HCT116 (cell line): ENCODE data around the gene CTCF. TPM values are rescaled to one million over a fixed set of nuclear protein-coding genes. Genes with fewer than 3 reads are reported as not detected.

Experiments used
- ATAC-seq: fragments of 200-7000 bp; cut with Tn5 transposase; 2 replicates; pipeline ENCODE4 v1.9.1; 2020; ENCODE audit warnings: mild to moderate bottlenecking, moderate library complexity
- BruUV-seq: library from RNA; stranded (reverse); fragments of 400-500 nt; replicated peaks from 2 replicates; lab custom pipeline; 2021; lab: Mats Ljungman, UMichigan
- CTCF ChIA-PET: fragments of 300-600 bp; sonication (Branson Sonifier 250); formaldehyde crosslinking; loops from one replicate; lab custom pipeline; 2021; ENCODE audit warnings: antibody characterized with exemption; lab: Charles Lee
- POLR2A ChIA-PET: fragments of 300-600, 350-600 bp; sonication (Branson Sonifier 250); formaldehyde crosslinking; loops from one replicate; lab custom pipeline; 2021; ENCODE audit warnings: antibody characterized with exemption; lab: Charles Lee
- RAD21 ChIA-PET, 2 experiments: fragments of 300-600 bp; sonication (Branson Sonifier 250); formaldehyde crosslinking; loops; one replicate each; lab custom pipeline; 2023; ENCODE audit warnings: low total read pairs in 2 of 2; ENCODE audit not compliant: uncharacterized antibody in 2 of 2, unreplicated experiment in 2 of 2, low non-redundant PET in 1 of 2; lab: Charles Lee
- DNase-seq: peaks from one replicate; pipeline ENCODE4 v3.0.0-alpha.2; 2010; ENCODE audit warnings: low read depth, low spot score
- H2AFZ ChIP-seq: fragments of 200-600 bp; shearing (Covaris generic), sonication (generic); 2 replicates; pipeline ENCODE4 v1.6.1; 2017; ENCODE audit warnings: low read depth, mixed run types, mixed read lengths, antibody characterized with exemption, low read length; ENCODE audit not compliant: poor library complexity, severe bottlenecking
- H3K27ac ChIP-seq: 2 replicates; pipeline ENCODE4 v1.5.1; 2012; ENCODE audit warnings: low read depth, low read length
- H3K27me3 ChIP-seq: fragments of 200-600 bp; sonication (generic); 2 replicates; pipeline ENCODE4 v1.6.1; 2016; ENCODE audit warnings: mixed run types, low read length, mixed read lengths; ENCODE audit not compliant: insufficient read depth
- H3K36me3 ChIP-seq, 2 experiments: fragments of 200-500 bp in 1 of 2; fragments of 200-600 bp in 1 of 2; sonication (Bioruptor generic) in 1 of 2; sonication (generic) in 1 of 2; 2 replicates each; pipeline versions ENCODE4 v1.5.1 to v1.6.1; 2014 to 2016; ENCODE audit warnings: low read length in 2 of 2, inconsistent platforms in 1 of 2, mixed read lengths in 1 of 2, mixed run types in 1 of 2; ENCODE audit not compliant: insufficient read depth in 2 of 2, control insufficient read depth in 1 of 2
- H3K4me1 ChIP-seq, 2 experiments: fragments of 200-600 bp in 1 of 2; sonication (generic) in 1 of 2; 2 replicates each; pipeline versions ENCODE4 v1.5.1 to v1.6.1; 2012 to 2017; ENCODE audit warnings: low read length in 2 of 2, inconsistent platforms in 1 of 2, mild to moderate bottlenecking in 1 of 2, mixed read lengths in 1 of 2, mixed run types in 1 of 2, moderate library complexity in 1 of 2; ENCODE audit not compliant: insufficient read depth in 2 of 2, control insufficient read depth in 1 of 2
- H3K4me2 ChIP-seq: fragments of 200-600 bp; sonication (generic); 2 replicates; pipeline ENCODE4 v1.6.1; 2017; ENCODE audit warnings: mixed run types, low read length, mixed read lengths
- H3K4me3 ChIP-seq, 2 experiments: fragments of 200-600 bp in 1 of 2; sonication (generic) in 1 of 2; replicated peaks in 1 of 2; 2 replicates each; pipeline ENCODE4 v1.5.1; 2011 to 2016; ENCODE audit warnings: low read length in 2 of 2, control low read depth in 1 of 2, low read depth in 1 of 2, mild to moderate bottlenecking in 1 of 2, mixed read lengths in 1 of 2, mixed run types in 1 of 2
- H3K79me2 ChIP-seq: fragments of 200-600 bp; sonication (generic); 2 replicates; pipeline ENCODE4 v1.6.1; 2017; ENCODE audit warnings: mild to moderate bottlenecking, mixed run types, low read length, moderate library complexity, mixed read lengths; ENCODE audit not compliant: insufficient read depth
- H3K9ac ChIP-seq: fragments of 200-600 bp; sonication (generic); 2 replicates; pipeline ENCODE4 v1.6.1; 2016; ENCODE audit warnings: low read length, mixed read lengths
- H3K9me2 ChIP-seq: fragments of 200-600 bp; sonication (generic), shearing (Covaris generic); 2 replicates; pipeline ENCODE4 v1.6.1; 2017; ENCODE audit warnings: mixed run types, mild to moderate bottlenecking, moderate library complexity; ENCODE audit not compliant: insufficient read depth
- H3K9me3 ChIP-seq, 2 experiments: fragments of 200-500 bp in 1 of 2; fragments of 200-600 bp in 1 of 2; sonication (Bioruptor generic) in 1 of 2; sonication (generic) in 1 of 2; 2 replicates each; pipeline ENCODE4 v1.6.1; 2014 to 2017; ENCODE audit warnings: low read length in 2 of 2, mixed read lengths in 2 of 2, inconsistent platforms in 1 of 2, low read depth in 1 of 2, mild to moderate bottlenecking in 1 of 2, mixed run types in 1 of 2, moderate library complexity in 1 of 2; ENCODE audit not compliant: control insufficient read depth in 1 of 2, insufficient read depth in 1 of 2
- H4K20me1 ChIP-seq: fragments of 200-600 bp; sonication (generic), shearing (Covaris generic); 2 replicates; pipeline ENCODE4 v1.6.1; 2017; ENCODE audit warnings: mixed run types, mild to moderate bottlenecking, moderate library complexity; ENCODE audit not compliant: insufficient read depth
- CBX3 ChIP-seq: IDR thresholded peaks from 2 replicates; pipeline ENCODE4 v1.6.1; 2012; ENCODE audit warnings: low read depth
- EZH2phosphoT487 ChIP-seq: fragments of 200-600 bp; IDR thresholded peaks from 2 replicates; pipeline ENCODE4 v1.6.1; 2018; ENCODE audit warnings: antibody characterized with exemption, borderline replicate concordance
- POLR2AphosphoS5 ChIP-seq: IDR thresholded peaks from 2 replicates; pipeline ENCODE4 v1.6.1; 2011; ENCODE audit warnings: mild to moderate bottlenecking, low read depth, low read length, moderate library complexity
- RAD21 ChIP-seq: IDR thresholded peaks from 2 replicates; pipeline ENCODE4 v1.6.1; 2012; ENCODE audit warnings: low read depth, mild to moderate bottlenecking
- SIN3A ChIP-seq: IDR thresholded peaks from 2 replicates; pipeline ENCODE4 v1.6.1; 2012; ENCODE audit warnings: low read depth
- YY1 ChIP-seq: IDR thresholded peaks from 2 replicates; pipeline ENCODE4 v1.6.1; 2011; ENCODE audit warnings: low read length, low read depth, moderate library complexity, mild to moderate bottlenecking; ENCODE audit not compliant: insufficient replicate concordance; ENCODE audit errors: extremely low read depth
- intact Hi-C: fragments of 100-400 bp; cut with micrococcal nuclease; formaldehyde crosslinking; loops from 2 replicates; pipeline ENCODE4 v1.10.0; 2022
- total RNA-seq: library from RNA; stranded (reverse); gene quantifications from one replicate; pipeline ENCODE4 v1.2.1, GENCODE V29; 2021; ENCODE audit not compliant: unreplicated experiment
- TF ChIP-seq, protein P1 (sequence below): IDR thresholded peaks from 2 replicates; pipeline ENCODE4 v1.6.1; 2012; ENCODE audit warnings: low read depth

CTCF gene
- total RNA-seq, 1 experiment from 2014 or later = 48.3 TPM

DNA sequence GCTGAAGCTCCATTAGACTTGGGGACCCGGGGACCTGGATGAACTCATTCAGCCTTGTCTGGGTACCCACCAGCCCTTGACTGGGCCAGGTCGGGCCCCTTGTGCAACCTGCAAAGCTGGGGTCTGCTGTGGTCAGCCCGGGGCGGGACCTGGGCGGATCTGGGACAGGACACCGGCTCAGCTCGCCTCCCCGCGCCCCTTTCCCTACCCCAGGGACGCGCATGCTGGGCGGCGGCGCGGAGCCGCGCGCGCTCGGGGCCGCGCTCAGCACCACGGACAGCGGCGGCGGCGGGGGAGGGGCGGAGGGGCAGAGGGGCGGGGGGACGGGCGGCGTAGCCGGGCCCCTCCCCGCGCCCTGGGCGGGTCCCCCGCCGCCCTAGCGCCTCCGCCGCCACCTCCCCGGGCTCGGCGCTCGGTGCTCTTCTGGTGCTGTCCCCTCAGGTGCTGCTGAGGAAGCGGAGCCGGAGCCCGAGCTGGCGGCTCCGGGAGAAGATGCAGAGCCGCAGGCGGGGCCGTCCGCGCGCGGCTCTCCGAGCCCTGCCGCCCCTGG lies 90.3 kb downstream of the CTCF start:
- TF ChIP-seq EZH2phosphoT487 (no peak), SIN3A (no peak), RAD21 (no peak), YY1 (no peak), CBX3 (no peak), POLR2AphosphoS5 (peak; percentile 57)
- TF ChIP-seq, protein P1, sequence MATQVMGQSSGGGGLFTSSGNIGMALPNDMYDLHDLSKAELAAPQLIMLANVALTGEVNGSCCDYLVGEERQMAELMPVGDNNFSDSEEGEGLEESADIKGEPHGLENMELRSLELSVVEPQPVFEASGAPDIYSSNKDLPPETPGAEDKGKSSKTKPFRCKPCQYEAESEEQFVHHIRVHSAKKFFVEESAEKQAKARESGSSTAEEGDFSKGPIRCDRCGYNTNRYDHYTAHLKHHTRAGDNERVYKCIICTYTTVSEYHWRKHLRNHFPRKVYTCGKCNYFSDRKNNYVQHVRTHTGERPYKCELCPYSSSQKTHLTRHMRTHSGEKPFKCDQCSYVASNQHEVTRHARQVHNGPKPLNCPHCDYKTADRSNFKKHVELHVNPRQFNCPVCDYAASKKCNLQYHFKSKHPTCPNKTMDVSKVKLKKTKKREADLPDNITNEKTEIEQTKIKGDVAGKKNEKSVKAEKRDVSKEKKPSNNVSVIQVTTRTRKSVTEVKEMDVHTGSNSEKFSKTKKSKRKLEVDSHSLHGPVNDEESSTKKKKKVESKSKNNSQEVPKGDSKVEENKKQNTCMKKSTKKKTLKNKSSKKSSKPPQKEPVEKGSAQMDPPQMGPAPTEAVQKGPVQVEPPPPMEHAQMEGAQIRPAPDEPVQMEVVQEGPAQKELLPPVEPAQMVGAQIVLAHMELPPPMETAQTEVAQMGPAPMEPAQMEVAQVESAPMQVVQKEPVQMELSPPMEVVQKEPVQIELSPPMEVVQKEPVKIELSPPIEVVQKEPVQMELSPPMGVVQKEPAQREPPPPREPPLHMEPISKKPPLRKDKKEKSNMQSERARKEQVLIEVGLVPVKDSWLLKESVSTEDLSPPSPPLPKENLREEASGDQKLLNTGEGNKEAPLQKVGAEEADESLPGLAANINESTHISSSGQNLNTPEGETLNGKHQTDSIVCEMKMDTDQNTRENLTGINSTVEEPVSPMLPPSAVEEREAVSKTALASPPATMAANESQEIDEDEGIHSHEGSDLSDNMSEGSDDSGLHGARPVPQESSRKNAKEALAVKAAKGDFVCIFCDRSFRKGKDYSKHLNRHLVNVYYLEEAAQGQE = peak; percentile 69
- intact Hi-C loops = no loop called here
- DNase-seq (peak; percentile 26), ATAC-seq (peak; percentile 86)
- Histone ChIP-seq H3K4me3 (peak overlapping the region; percentile 79 to 90), H3K27ac (peak overlapping the region; percentile 70; the same call in 1 of the 2 replicates), H3K4me2 (peak overlapping the region; percentile 90), H3K36me3 (peaks cover 0 to 5% of the 10 kb centered on the region in 2 experiments; a peak in 1 of 4 replicates), H3K9ac (peak overlapping the region; percentile 81), H3K9me2 (no peaks in the 10 kb centered on the region), H3K79me2 (peaks cover 2% of the 10 kb centered on the region; the same call in 1 of the 2 replicates), H3K9me3 (no peaks in the 10 kb centered on the region), H3K27me3 (no peaks in the 10 kb centered on the region), H4K20me1 (no peaks in the 10 kb centered on the region), H2AFZ (no peak overlapping the region), H3K4me1 (peaks cover 0 to 4% of the 10 kb centered on the region in 2 experiments; a peak in 1 of 4 replicates)
- ChIA-PET CTCF (interaction anchor here (1.9 kb wide), 1 partner anchor 131 kb away, joined by 4 read pairs; no protein-coding TSS in a partner anchor), POLR2A (no interaction called here), RAD21 (no interaction called here)
- no TSS peak for BruUV-seq
